Fibroblast of peridontal ligament (primary cell): ENCODE results near the gene EML6.
"Not testable (repeated sequence)": the region's sequence is repeated elsewhere in the genome, so short reads cannot be mapped to it uniquely, and the experiment has no call there.

Experiments used
- DNase-seq: peaks from one replicate; pipeline ENCODE4 v3.0.0-alpha.2; 2010; ENCODE audit errors: extremely low read depth

The EML6 gene

DNA sequence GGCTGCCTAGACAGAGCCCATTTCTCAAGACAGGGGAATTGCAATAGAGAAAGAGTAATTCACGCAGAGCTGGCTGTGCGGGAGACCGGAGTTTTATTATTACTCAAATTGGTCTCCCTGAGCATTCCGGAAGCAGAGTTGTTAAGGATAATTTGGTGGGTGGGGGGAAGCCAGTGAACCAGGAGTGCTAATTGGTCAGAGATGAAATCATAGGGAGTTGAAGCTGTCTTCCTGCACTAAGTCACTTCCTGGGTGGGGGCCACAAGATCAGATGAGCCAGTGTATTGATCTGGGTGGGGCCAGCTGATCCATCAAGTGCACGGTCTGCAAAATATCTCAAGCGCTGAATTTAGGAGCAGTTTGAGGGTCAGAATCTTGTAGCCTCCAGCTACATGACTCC lies 242.0 kb downstream of the EML6 start:
- DNase-seq, result no peak

- no peak for DNase-seq
Measured at GRCh38 chr2:54966165-54966832, 242.8 kb downstream of the EML6 start.

DNA sequence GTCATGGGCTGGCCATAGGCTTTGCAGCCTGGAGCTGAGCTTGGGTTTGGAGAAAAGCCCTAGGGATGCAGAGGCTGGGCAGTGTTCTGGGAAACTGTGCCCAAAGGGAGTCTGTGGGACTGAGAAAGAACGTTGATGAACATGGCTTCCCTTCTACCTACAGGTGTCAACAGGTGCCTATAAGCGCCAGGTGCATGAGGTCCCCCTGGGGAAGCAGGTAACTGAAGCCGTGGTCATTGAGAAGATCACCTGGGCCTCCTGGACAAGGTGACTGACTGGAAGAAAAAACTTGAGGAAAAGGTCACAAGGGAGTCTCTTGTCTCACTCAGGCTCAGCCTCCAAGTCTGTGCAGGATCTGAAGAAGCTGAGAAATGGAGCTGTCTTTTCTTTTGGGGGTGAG lies 243.4 kb downstream of the EML6 start:
- no peak for DNase-seq

DNA sequence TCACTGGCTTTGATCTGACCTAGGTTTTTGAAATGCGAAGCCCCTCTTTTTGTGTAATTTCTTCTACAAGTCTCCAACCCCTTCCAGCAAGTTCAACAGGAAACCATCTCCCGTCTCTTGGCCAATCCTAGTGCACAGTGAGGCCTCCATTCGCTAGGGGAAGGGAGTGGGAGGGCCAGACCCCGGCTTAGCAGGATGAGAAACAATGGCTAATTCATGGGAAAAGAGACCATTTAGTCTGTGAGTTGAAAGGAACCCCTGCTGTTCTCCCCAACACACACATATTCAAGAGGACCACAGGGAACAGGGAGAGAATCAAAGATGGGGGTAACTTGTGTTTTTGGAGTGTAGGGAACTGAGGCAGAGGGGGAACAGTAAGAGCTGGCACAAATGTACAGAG lies 243.8 kb downstream of the EML6 start:
- no peak for DNase-seq

DNA sequence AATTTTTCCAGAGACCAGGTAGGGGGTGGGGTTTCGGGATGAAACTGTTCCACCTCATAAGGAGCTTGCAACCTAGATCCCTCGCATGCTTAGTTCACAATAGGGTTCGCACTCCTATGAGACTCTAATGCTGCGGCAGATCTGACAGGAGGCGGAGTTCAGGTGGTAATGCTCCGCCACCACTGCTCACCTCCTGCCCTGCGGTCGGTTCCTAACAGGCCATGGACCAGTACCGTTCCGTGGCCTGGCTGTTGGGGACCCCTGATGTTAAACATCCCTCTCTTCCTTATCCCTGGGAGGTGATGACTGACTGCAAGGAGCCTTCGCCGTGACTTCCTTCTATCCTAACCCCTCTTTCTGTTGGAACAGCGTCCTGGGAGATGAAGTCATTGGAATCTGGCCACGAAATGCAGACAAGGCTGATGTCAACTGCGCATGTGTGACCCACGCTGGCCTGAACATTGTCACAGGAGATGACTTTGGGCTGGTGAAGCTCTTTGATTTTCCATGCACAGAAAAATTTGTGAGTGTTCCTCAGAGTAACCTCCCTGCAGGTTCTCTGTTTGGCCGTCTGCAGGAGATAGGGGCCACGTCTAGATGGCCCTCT lies 244.4 kb downstream of the EML6 start:
- DNase-seq, result no peak

- no peak for DNase-seq
Measured at GRCh38 chr2:54968561-54969218, 245.2 kb downstream of the EML6 start.

- no peak for DNase-seq
Measured at GRCh38 chr2:54969295-54969939, 246.0 kb downstream of the EML6 start.

- DNase-seq, result no peak
Measured at GRCh38 chr2:54969940-54970338, 246.5 kb downstream of the EML6 start.

DNA sequence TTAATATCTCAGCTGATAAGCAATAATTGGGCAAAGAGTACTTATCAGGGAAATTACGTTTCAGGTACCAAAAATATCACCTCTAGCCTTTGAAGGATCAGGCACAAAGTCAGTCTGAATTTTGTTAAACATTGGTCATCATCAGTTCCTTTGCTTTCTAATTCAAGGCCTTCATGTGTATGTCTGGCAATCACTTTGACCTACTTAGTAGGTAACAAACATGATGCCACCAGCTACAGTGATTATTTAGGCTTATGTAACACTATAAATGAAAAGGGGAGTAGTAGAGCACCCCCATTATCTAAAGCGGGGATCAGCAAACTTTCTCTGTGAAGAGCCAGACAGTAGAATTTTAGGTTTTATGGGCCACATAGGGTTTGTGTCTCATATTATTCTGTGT lies 251.7 kb downstream of the EML6 start:
- no peak for DNase-seq

DNA sequence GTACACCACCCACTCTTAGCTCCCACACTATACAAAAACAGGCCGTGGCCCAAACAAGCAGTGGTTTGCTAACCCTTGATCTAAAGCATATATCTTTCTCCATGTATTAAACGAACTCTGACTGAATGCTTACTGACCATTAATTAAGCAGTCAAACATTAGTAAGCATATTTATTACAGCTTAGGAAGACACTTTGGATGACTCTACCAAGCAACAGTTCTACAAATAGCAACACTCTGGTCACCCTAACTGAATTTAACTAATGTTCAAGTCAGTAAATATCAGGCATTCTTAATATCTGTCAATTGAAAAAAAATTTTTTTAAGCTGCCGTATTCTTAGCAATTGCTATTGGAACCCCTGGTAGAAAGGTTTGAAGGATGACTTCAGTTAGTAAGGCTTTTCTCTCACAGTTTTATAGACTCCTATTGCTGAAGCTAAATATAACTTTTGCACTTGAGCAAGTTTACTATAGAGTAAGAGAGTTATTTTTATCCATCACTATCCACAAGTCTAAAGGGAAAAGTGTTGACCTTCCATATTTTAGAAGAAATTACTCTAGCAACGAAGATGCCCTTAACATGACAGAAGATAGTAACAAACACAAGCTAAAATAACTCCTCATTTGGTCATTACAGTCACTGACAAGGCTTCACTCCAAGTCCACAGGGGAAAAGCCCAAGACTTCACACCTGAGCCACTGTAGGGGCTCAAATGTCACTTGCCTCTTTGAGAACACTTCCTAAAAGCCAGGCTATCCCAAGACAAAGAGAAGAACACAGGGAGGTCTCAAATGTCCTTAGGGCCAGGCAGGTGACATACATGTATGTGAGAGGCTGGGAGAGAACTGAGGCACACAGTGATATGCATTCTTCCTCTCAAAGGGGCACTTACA lies 252.4 kb downstream of the EML6 start:
- no peak for DNase-seq

DNA sequence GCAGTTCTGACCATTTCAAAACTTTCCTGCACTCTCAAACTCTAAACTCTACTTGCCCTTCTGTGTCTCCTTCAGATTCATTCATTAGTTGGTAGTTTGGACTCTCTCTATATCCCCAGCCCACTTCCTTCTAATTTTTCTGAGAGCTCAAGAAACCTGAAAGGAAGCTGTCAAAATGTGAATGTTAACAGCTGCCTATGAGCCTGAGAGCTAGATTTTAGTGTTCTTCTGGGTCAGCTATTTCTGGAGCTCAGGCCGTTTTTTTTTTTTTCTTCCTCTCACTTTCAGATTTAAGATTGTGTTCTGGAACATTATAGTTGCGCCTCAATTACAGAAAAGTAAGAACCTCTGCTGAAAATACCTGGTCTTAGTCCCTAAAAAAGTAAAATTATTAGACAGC lies 253.7 kb downstream of the EML6 start:
- DNase-seq, result no peak

DNA sequence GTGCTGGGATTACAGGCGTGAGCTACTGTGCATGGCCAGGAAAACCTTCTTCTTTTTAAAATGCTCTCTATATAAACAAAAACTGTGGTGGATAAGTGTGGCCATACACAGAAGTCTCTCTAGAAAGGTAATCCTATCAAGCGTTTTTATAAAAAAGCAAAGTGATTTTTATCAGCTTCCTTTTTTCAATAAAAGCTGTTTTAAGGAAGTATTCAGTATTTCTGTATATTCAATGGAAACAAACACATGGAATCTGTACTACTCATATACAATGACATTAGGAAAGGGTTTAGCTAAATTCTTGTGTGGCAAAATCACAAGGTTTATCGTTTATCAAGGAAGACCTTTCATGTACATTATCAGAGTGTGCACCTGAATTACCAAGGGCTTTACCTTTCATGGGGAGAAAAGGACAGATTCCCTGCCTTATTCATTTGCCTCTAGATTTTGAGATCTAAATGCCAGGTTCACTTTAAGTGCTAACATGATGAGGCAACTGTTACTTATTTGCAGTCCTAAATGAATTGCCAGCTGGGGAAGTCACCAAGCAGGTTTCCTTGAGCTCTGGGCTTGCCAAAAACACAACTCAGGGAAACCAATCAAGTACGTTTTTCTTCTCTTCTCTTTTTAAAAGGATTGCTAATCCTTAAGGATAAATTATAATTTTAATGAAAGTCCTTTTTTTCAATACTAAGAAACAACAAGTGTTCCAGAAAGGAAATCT lies 256.0 kb downstream of the EML6 start:
- DNase-seq, result peak; percentile 31

DNA sequence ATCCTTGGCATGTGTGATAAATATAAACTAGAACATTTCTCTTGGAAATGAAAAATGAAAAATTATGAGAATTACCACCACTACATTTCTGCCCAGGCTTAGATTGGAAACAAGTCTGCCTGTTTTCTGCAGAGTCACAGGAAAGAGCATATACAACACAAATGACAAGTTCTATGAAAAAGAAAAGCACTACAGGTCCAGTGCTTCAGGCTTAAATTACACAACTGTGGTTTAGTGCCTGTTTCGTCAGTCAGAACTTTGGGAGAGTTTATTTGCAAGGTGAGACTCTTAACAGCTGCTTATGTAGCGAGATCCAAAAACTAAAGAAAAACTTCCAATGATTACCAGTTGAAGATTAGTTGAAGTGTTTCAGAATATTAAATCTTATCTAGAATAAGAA lies 257.9 kb downstream of the EML6 start:
- no peak for DNase-seq

GRCh38 chr2:54983345-54984220 lies 260.1 kb downstream of the EML6 start:
- DNase-seq, result peak; percentile 30

DNA sequence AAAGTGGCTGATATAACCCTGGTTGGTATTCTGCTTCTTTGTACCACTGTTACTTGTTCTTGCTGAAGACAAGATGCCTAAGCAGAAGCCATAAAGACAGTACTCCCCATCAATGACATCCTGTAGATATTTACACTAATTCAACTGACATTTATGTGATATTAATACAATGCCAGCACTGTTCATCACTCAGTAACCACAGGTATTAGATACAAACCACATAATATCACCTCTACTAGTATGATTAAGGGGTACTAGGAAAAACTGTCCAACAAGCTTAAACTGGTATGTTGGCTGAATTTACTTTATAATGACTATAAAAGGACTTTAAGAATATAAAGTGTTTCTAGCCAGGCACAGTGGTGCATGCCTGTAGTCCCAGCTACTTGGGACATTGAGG lies 261.0 kb downstream of the EML6 start:
- no peak for DNase-seq

- peak; percentile 63 for DNase-seq
Measured at GRCh38 chr2:54986264-54986663, 262.8 kb downstream of the EML6 start.

DNA sequence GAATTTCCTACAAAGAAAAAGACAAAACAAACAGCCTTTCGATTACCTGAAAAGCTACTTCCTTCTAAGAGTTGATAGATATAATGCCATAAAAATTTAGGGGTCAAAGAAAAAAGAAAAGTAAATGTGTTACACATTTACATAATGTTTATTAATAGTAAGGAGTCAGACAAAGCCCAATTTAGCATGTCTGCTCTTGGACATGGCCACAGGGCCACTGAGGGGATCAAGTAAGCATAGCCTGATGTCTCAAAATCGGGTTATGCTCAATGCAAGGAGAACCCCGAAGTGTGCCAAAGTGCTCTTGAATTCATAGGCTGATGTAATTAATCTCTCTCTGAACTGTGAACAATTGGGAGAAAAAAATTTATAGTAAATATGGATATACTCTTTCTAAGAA lies 265.1 kb downstream of the EML6 start:
- no peak for DNase-seq

GRCh38 chr2:54990694-54991093 lies 267.2 kb downstream of the EML6 start:
- DNase-seq, result not testable (repeated sequence)

DNA sequence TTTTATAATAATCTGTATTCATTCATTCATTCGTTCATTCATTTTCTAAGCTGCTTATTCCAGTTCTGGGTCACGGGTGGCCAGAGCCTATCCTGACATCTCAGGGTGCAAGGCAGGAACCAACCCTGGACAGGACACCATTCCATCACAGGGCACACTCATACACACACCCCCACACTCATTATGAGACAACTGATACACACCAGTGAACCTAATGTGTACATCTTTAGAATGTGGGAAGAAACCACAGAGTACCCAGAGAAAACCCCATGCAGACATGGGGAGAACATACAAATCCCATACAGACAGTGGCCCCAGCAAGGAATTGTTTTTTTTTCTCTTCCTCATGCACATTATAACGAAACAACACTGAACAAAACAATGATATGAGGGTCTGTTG lies 272.1 kb downstream of the EML6 start:
- no peak for DNase-seq

GRCh38 chr2:54997826-54998225 lies 274.4 kb downstream of the EML6 start:
- DNase-seq, result no peak
